Astrocyte (in vitro differentiated cells and primary cell): Measurements from ENCODE around the gene GATB.

Experiments
- CTCF ChIP-seq: IDR thresholded peaks from 2 replicates; pipeline ENCODE4 v1.5.1; 2011; ENCODE audit warnings: low read depth, mild to moderate bottlenecking, inconsistent platforms, low read length, moderate library complexity; ENCODE audit not compliant: insufficient read depth
- EZH2 ChIP-seq: IDR thresholded peaks from 2 replicates; pipeline ENCODE4 v1.6.1; 2012; ENCODE audit warnings: mild to moderate bottlenecking, low read length, inconsistent platforms; ENCODE audit not compliant: insufficient read depth

GRCh38 chr4:151728006-151728405 is 32.8 kb downstream of the GATB start:
- TF ChIP-seq CTCF = no peak
- no peak for TF ChIP-seq EZH2
